ENCODE measurements around the gene LIN7A. TPM values are rescaled to one million over a fixed set of nuclear protein-coding genes. Genes with fewer than 3 reads are reported as not detected.

LIN7A gene
- total and polyA plus RNA-seq, 2 of the 8 experiments (the other 6 are each of a cell fraction or from before 2014, with no cell fraction given) = 5.8 to 22.0 TPM

DNA sequence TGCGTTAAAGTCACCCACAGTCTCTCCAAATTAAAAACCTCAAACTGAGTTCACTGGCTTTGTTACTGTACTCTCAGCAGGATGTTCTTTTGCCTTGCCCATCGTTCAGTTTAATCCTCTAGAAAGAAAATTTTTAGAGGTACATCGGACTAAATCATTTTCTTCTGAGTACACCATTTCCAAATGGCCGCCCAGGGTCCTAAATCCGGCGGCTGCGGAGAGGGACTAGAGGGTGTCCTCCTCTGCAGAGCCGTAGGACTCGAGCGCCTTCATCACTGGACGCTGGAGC is 1.4 kb downstream of the LIN7A start (continued):
- no peak for TF ChIP-seq RXRA (IDR thresholded peaks at IDR 0.05; ENCODE audit: insufficient read depth, low read depth, low read length)
